Sigmoid colon (tissue), 4 donors: Measurements from ENCODE around the gene ZFYVE28.
A peak's percentile ranks its signal among the peaks of the same experiment; 100 is the strongest.

Source experiments
- CTCF ChIP-seq, 4 experiments: fragments of 450-650 bp in 3 of 4; fragments of 200-600 bp in 1 of 4; IDR thresholded peaks; one replicate each; pipeline ENCODE4 v1.5.1; 2016 to 2019; ENCODE audit warnings: antibody characterized with exemption in 4 of 4, mild to moderate bottlenecking in 3 of 4, moderate library complexity in 2 of 4
- POLR2A ChIP-seq, 2 donors: fragments of 450-650 bp; IDR thresholded peaks; one replicate each; pipeline ENCODE4 v1.6.1; 2016; ENCODE audit warnings: antibody characterized with exemption in 2 of 2, mild to moderate bottlenecking in 2 of 2, moderate library complexity in 2 of 2
- POLR2AphosphoS5 ChIP-seq, 4 donors: sonication (generic); formaldehyde crosslinking; IDR thresholded peaks; one replicate each; pipeline ENCODE4 v1.6.1; 2017; ENCODE audit warnings: antibody characterized with exemption in 4 of 4

GRCh38 chr4:2413821-2414610 lies 4.4 kb downstream of the ZFYVE28 start:
- TF ChIP-seq CTCF (IDR thresholded peaks at IDR 0.05), result no peak
- TF ChIP-seq POLR2AphosphoS5 (IDR thresholded peaks at IDR 0.05), result no peak
- TF ChIP-seq POLR2A (IDR thresholded peaks at IDR 0.05), result peak in 1 of 2 donors; percentile 18
